PFSK-1 (cell line): Measurements from ENCODE around the gene PRC1.

Experiments
- FOXP2 ChIP-seq: optimal IDR thresholded peaks from 2 replicates; pipeline ENCODE3; 2011; ENCODE audit warnings: borderline replicate concordance, control low read depth, inconsistent platforms; ENCODE audit not compliant: insufficient read depth; ENCODE audit errors: extremely low read length, extremely low read depth
- POLR2AphosphoS5 ChIP-seq: IDR thresholded peaks from 2 replicates; pipeline ENCODE4 v1.6.1; 2012; ENCODE audit warnings: low read depth, mild to moderate bottlenecking, control low read depth, low read length, moderate library complexity
- REST ChIP-seq, 2 experiments: IDR thresholded peaks; 2 replicates each; pipeline versions ENCODE4 v1.6.1 to v1.8.0; 2011 to 2012; ENCODE audit warnings: low read depth in 2 of 2, low read length in 2 of 2, control low read depth in 1 of 2, inconsistent platforms in 1 of 2, mild to moderate bottlenecking in 1 of 2, moderate library complexity in 1 of 2; ENCODE audit not compliant: insufficient read depth in 1 of 2
- SIN3A ChIP-seq: IDR thresholded peaks from 2 replicates; pipeline ENCODE4 v1.6.1; 2012; ENCODE audit warnings: mild to moderate bottlenecking, low read length, moderate library complexity, borderline replicate concordance; ENCODE audit not compliant: insufficient read depth
- TAF1 ChIP-seq: IDR thresholded peaks from 2 replicates; pipeline ENCODE4 v1.6.1; 2012; ENCODE audit warnings: low read length, control low read depth, borderline replicate concordance; ENCODE audit not compliant: insufficient read depth

The PRC1 gene

DNA sequence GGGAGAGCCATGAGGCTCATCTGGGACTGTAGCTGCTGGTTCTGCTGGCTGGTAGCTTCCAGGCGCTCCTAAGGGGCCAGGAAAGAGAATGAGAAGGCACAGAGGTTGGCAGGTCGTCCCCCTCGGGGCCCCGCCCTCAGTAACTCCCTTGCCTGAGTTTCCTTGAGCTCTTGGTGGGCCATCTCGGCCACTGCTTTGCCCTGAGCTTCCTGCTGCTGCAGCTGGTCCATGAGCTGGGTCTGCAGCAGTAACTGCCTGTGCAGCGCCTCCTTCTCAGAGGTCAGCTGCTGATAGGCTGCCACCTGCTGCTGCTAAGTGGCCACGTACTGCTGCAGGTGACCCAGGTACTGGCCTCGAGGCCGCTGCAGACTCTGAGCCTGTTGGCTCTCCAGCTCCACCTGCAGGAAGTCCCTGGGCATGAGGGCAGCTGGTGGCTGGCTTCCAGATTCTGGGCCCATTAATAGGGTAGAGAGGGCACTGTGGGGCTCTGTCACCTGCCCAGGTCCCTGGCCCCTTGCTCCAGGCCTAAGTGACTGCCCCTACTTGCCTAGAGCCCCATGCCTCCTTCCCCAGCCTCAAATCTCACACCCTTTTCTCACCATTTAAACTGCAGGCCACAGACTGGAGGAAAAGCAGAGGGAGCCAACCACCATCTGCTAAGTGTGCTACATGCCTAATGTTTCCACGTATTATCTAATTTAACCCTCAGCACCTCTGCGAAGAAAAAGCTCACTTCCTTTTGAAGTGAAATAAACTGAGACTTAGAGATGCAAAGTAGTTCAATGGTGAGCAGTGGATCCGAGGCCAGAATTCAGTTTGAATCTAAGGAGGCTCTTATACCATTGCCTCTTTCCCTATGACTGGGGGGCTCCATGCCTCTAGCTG, 38.8 kb upstream of the PRC1 start:
- TF ChIP-seq TAF1, result no peak
- TF ChIP-seq SIN3A, result no peak
- no peak for TF ChIP-seq FOXP2
- no peak for TF ChIP-seq REST (IDR thresholded peaks at IDR 0.05; ENCODE audit: insufficient read depth in 1 of 2, low read depth in 2 of 2, low read length in 2 of 2)
- no peak for TF ChIP-seq POLR2AphosphoS5

GRCh38 chr15:91031796-91032195, 37.5 kb upstream of the PRC1 start:
- TF ChIP-seq POLR2AphosphoS5 (no peak), REST (IDR thresholded peaks at IDR 0.05; ENCODE audit: insufficient read depth in 1 of 2, low read depth in 2 of 2, low read length in 2 of 2) (no peak), TAF1 (no peak), SIN3A (no peak), FOXP2 (no peak)

GRCh38 chr15:91027677-91028076, 33.3 kb upstream of the PRC1 start:
- TF ChIP-seq REST (IDR thresholded peaks at IDR 0.05; ENCODE audit: insufficient read depth in 1 of 2, low read depth in 2 of 2, low read length in 2 of 2), result no peak
- no peak for TF ChIP-seq TAF1
- TF ChIP-seq SIN3A, result no peak
- no peak for TF ChIP-seq POLR2AphosphoS5
- no peak for TF ChIP-seq FOXP2

DNA sequence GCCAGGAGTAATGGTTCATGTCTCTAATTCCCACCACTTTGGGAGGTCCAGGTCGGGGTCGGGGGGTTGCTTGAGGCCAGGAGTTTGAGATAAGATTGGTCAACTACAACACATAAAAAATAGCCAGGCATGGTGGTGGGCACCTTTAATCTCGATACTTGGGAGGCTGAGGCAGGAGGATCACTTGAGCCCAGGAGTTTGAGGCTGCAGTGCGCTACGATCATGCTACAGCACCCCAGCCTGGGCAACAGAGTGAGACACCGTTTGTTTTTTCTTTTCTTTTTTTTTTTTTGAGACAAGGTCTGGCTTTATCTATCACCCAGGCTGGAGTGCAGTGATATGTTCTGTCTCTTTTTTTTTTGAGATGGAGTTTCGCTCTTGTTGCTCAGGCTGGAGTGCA, 29.4 kb upstream of the PRC1 start:
- TF ChIP-seq SIN3A, result no peak
- no peak for TF ChIP-seq TAF1
- TF ChIP-seq POLR2AphosphoS5, result no peak
- no peak for TF ChIP-seq FOXP2
- TF ChIP-seq REST (IDR thresholded peaks at IDR 0.05; ENCODE audit: insufficient read depth in 1 of 2, low read depth in 2 of 2, low read length in 2 of 2), result no peak

DNA sequence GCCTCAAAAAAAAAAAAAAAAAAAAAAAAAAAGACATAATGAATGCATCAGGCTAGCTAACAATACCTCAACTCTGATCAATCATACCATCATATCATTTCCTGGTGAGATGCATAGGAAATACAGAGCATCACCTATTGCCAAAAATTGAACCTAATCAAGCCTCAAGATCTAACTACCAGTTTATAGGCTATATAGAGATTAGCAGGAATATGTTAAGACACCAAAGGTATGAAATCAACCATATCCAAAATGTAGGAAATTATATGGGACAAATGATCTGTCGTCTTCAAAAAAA, 28.4 kb upstream of the PRC1 start:
- TF ChIP-seq FOXP2, result no peak
- TF ChIP-seq TAF1, result no peak
- no peak for TF ChIP-seq SIN3A
- TF ChIP-seq POLR2AphosphoS5, result no peak
- no peak for TF ChIP-seq REST (IDR thresholded peaks at IDR 0.05; ENCODE audit: insufficient read depth in 1 of 2, low read depth in 2 of 2, low read length in 2 of 2)
